ENCODE measurements around the gene VWA1.

The VWA1 gene

DNA sequence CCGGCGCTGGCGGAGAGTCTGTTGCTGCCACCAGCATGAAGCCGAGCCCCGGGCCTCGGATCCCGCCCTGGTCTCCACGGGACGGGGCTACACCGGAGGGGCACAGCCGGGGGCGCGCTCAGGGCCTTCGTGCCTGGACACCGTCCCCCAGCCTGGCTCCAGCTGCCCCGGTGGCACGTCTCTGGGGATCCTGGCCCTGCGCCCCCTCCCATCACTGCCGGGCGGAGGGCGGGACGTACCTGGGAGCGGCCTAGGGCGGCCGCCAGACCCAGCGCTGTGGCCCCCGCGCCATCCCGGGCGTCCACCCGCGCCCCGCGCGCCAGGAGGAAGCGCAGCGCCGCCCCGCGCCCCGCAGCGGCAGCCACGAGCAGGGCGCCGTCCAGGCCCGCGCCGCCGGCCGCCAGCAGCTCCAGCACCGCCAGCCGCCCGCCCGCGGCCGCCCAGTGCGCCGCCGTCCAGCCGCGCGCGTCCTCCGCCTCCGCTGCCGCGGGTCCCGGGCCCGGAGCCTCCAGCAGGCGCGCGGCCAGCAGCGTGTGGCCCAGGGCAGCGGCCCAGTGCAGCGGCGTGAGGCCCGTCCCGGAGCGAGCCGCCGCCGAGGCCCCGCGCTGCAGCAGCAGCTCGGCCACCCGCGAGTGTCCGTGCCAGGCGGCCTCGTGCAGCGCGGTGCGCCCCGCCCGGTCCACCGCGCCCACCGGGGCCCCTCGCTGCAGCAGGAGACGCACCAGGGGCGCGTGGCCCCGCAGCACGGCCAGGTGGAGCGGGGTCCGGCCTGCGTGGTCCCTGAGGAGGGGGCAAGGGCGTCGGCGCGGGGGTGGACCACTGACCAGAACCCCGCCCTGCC lies 15.5 kb upstream of the VWA1 start:
- H3K36me3 ChIP-seq (ENCODE audit: control insufficient read depth, insufficient read depth, low read length, severe bottlenecking), result no peaks in the 10 kb centered on the region
- no peaks in the 10 kb centered on the region for H3K27me3 ChIP-seq (replicated peaks; ENCODE audit: control insufficient read depth, insufficient read depth, low read length)
- DNase-seq (ENCODE audit: low read depth), result peak; percentile 37
- peak overlapping the region; percentile 64 for H3K9ac ChIP-seq (ENCODE audit: low read length)
- no peaks in the 10 kb centered on the region for H3K9me3 ChIP-seq (ENCODE audit: control insufficient read depth, low read length)
- H3K4me3 ChIP-seq (ENCODE audit: low read length), result peak overlapping the region; percentile 41
- H3K4me1 ChIP-seq (ENCODE audit: control insufficient read depth, insufficient read depth, low read length), result no peaks in the 10 kb centered on the region

- no peak for DNase-seq (ENCODE audit: low read depth)
- H3K4me1 ChIP-seq (ENCODE audit: control insufficient read depth, insufficient read depth, low read length), result no peaks in the 10 kb centered on the region
- no peaks in the 10 kb centered on the region for H3K36me3 ChIP-seq (ENCODE audit: control insufficient read depth, insufficient read depth, low read length, severe bottlenecking)
- no peaks in the 10 kb centered on the region for H3K27me3 ChIP-seq (replicated peaks; ENCODE audit: control insufficient read depth, insufficient read depth, low read length)
- no peak overlapping the region for H3K4me3 ChIP-seq (ENCODE audit: low read length)
- H3K9ac ChIP-seq (ENCODE audit: low read length), result no peak overlapping the region
- no peaks in the 10 kb centered on the region for H3K9me3 ChIP-seq (ENCODE audit: control insufficient read depth, low read length)
Observed at GRCh38 chr1:1420654-1421141, 14.8 kb upstream of the VWA1 start.

- no peaks in the 10 kb centered on the region for H3K4me1 ChIP-seq (ENCODE audit: control insufficient read depth, insufficient read depth, low read length)
- H3K36me3 ChIP-seq (ENCODE audit: control insufficient read depth, insufficient read depth, low read length, severe bottlenecking), result no peaks in the 10 kb centered on the region
- no peak for DNase-seq (ENCODE audit: low read depth)
- no peak within 1 kb of the TSS for H3K4me3 ChIP-seq (ENCODE audit: low read length)
- H3K27me3 ChIP-seq (replicated peaks; ENCODE audit: control insufficient read depth, insufficient read depth, low read length), result no peaks in the 10 kb centered on the region
- no peaks in the 10 kb centered on the region for H3K9me3 ChIP-seq (ENCODE audit: control insufficient read depth, low read length)
- H3K9ac ChIP-seq (ENCODE audit: low read length), result peak within 1 kb of the TSS; percentile 39
Observed at GRCh38 chr1:1421147-1421906, 14.2 kb upstream of the VWA1 start, which contains the start of gene ANKRD65. Gene ANKRD65, minus strand, starts transcription at chr1:1421276. Its CDS starts 271 bp downstream, at chr1:1421005.

- no peak for DNase-seq (ENCODE audit: low read depth)
- H3K4me1 ChIP-seq (ENCODE audit: control insufficient read depth, insufficient read depth, low read length), result no peaks in the 10 kb centered on the region
- H3K36me3 ChIP-seq (ENCODE audit: control insufficient read depth, insufficient read depth, low read length, severe bottlenecking), result no peaks in the 10 kb centered on the region
- H3K4me3 ChIP-seq (ENCODE audit: low read length), result no peak overlapping the region
- H3K27me3 ChIP-seq (replicated peaks; ENCODE audit: control insufficient read depth, insufficient read depth, low read length), result no peaks in the 10 kb centered on the region
- H3K9me3 ChIP-seq (ENCODE audit: control insufficient read depth, low read length), result no peaks in the 10 kb centered on the region
- no peak overlapping the region for H3K9ac ChIP-seq (ENCODE audit: low read length)
Observed at GRCh38 chr1:1421907-1422464, 13.5 kb upstream of the VWA1 start.

DNA sequence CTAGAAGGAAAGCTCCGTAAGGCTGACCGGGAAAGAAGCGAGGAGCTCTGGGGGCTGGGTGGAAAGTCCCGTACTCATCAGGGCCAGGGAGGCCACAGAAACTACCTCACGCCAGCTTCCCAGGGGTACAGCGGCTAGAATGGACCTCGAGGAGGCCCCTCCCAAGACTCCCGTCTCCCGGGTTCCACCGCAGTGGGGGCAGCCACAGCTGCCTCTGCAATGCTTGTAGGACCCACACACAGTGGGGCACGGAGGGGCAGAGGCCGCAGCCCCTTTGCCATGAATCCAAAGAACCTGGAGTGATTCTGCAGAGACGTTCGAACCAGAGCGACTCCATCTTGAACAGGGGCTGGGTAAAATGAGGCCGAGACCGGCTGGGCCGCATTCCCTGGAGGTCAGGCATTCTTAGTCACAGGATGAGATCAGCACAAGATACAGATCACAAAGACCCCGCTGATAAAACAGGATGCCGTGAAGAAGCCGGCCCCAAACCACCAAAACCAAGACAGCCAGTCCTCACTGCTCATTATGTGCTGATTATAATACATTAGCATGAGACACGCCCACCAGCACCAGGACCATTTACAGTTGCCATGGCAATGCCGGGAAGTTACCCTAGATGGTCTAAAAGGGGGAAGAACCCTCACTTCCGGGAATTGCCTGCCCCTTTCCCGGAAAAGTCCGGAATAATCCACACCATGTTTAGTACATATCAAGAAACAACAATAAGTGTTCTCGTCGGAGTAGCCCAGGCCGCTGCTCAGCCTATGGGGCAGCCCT lies 12.8 kb upstream of the VWA1 start:
- H3K4me3 ChIP-seq (ENCODE audit: low read length), result no peak overlapping the region
- H3K9me3 ChIP-seq (ENCODE audit: control insufficient read depth, low read length), result no peaks in the 10 kb centered on the region
- H3K36me3 ChIP-seq (ENCODE audit: control insufficient read depth, insufficient read depth, low read length, severe bottlenecking), result no peaks in the 10 kb centered on the region
- H3K4me1 ChIP-seq (ENCODE audit: control insufficient read depth, insufficient read depth, low read length), result no peaks in the 10 kb centered on the region
- no peak overlapping the region for H3K9ac ChIP-seq (ENCODE audit: low read length)
- H3K27me3 ChIP-seq (replicated peaks; ENCODE audit: control insufficient read depth, insufficient read depth, low read length), result no peaks in the 10 kb centered on the region
- DNase-seq (ENCODE audit: low read depth), result no peak

DNA sequence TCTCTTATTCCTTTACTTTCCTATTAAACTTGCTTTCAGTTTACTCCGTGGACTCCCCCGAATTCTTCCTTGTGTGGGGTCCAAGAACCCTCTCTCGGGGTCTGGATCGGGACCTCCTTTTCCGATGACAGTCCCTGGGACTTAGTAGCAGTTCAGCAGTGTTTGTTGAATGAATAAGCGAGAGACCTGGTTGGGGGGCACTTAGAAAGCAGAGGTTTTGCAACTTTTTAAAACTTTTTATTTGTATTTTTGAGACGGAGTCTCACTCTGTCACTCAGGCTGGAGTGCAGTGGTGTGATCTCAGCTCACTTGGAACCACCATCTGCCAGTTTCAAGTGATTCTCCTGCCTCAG lies 12.3 kb upstream of the VWA1 start:
- Histone ChIP-seq H3K27me3 (replicated peaks; ENCODE audit: control insufficient read depth, insufficient read depth, low read length) (no peaks in the 10 kb centered on the region), H3K4me3 (ENCODE audit: low read length) (no peak overlapping the region), H3K36me3 (ENCODE audit: control insufficient read depth, insufficient read depth, low read length, severe bottlenecking) (no peaks in the 10 kb centered on the region), H3K9ac (ENCODE audit: low read length) (no peak overlapping the region), H3K9me3 (ENCODE audit: control insufficient read depth, low read length) (no peaks in the 10 kb centered on the region), H3K4me1 (ENCODE audit: control insufficient read depth, insufficient read depth, low read length) (no peaks in the 10 kb centered on the region)
- DNase-seq (ENCODE audit: low read depth), result no peak

GRCh38 chr1:1424707-1425106 lies 10.8 kb upstream of the VWA1 start:
- DNase-seq (ENCODE audit: low read depth), result no peak
- Histone ChIP-seq H3K27me3 (replicated peaks; ENCODE audit: control insufficient read depth, insufficient read depth, low read length) (no peaks in the 10 kb centered on the region), H3K36me3 (ENCODE audit: control insufficient read depth, insufficient read depth, low read length, severe bottlenecking) (no peaks in the 10 kb centered on the region), H3K9ac (ENCODE audit: low read length) (no peak overlapping the region), H3K9me3 (ENCODE audit: control insufficient read depth, low read length) (no peaks in the 10 kb centered on the region), H3K4me3 (ENCODE audit: low read length) (no peak overlapping the region), H3K4me1 (ENCODE audit: control insufficient read depth, insufficient read depth, low read length) (peaks cover 4% of the 10 kb centered on the region)

- Histone ChIP-seq H3K9me3 (ENCODE audit: control insufficient read depth, low read length) (no peaks in the 10 kb centered on the region), H3K4me3 (ENCODE audit: low read length) (no peak overlapping the region), H3K9ac (ENCODE audit: low read length) (no peak overlapping the region), H3K36me3 (ENCODE audit: control insufficient read depth, insufficient read depth, low read length, severe bottlenecking) (no peaks in the 10 kb centered on the region), H3K27me3 (replicated peaks; ENCODE audit: control insufficient read depth, insufficient read depth, low read length) (no peaks in the 10 kb centered on the region), H3K4me1 (ENCODE audit: control insufficient read depth, insufficient read depth, low read length) (peaks cover 10% of the 10 kb centered on the region)
- no peak for DNase-seq (ENCODE audit: low read depth)
Observed at GRCh38 chr1:1425426-1425752, 10.1 kb upstream of the VWA1 start.

GRCh38 chr1:1425753-1426495 lies 9.6 kb upstream of the VWA1 start:
- Histone ChIP-seq H3K9me3 (ENCODE audit: control insufficient read depth, low read length) (no peaks in the 10 kb centered on the region), H3K4me3 (ENCODE audit: low read length) (no peak overlapping the region), H3K27me3 (replicated peaks; ENCODE audit: control insufficient read depth, insufficient read depth, low read length) (no peaks in the 10 kb centered on the region), H3K36me3 (ENCODE audit: control insufficient read depth, insufficient read depth, low read length, severe bottlenecking) (no peaks in the 10 kb centered on the region), H3K4me1 (ENCODE audit: control insufficient read depth, insufficient read depth, low read length) (peaks cover 14% of the 10 kb centered on the region), H3K9ac (ENCODE audit: low read length) (no peak overlapping the region)
- no peak for DNase-seq (ENCODE audit: low read depth)

GRCh38 chr1:1426496-1427105 lies 8.9 kb upstream of the VWA1 start:
- Histone ChIP-seq H3K27me3 (replicated peaks; ENCODE audit: control insufficient read depth, insufficient read depth, low read length) (no peaks in the 10 kb centered on the region), H3K4me1 (ENCODE audit: control insufficient read depth, insufficient read depth, low read length) (peaks cover 16% of the 10 kb centered on the region), H3K4me3 (ENCODE audit: low read length) (no peak overlapping the region), H3K9ac (ENCODE audit: low read length) (no peak overlapping the region), H3K9me3 (ENCODE audit: control insufficient read depth, low read length) (no peaks in the 10 kb centered on the region), H3K36me3 (ENCODE audit: control insufficient read depth, insufficient read depth, low read length, severe bottlenecking) (no peaks in the 10 kb centered on the region)
- no peak for DNase-seq (ENCODE audit: low read depth)
